H9 (cell line): Measurements from ENCODE around the gene RDH12. TPM values are rescaled to one million over a fixed set of nuclear protein-coding genes. Genes with fewer than 3 reads are reported as not detected.

Experiments
- DNase-seq: peaks from one replicate; pipeline ENCODE4 v3.0.0-alpha.2; 2017
- H2AFZ ChIP-seq: one replicate; pipeline ENCODE4 v1.6.1; 2013; ENCODE audit warnings: mild to moderate bottlenecking, low read length, control low read depth, moderate library complexity
- H2AK5ac ChIP-seq: 2 replicates; pipeline ENCODE4 v1.6.1; 2013; ENCODE audit warnings: low read length, control low read depth, mixed read lengths; ENCODE audit not compliant: insufficient read length
- H2BK120ac ChIP-seq: one replicate; pipeline ENCODE4 v1.6.1; 2013; ENCODE audit warnings: low read depth, mild to moderate bottlenecking, low read length, control low read depth, inconsistent platforms; ENCODE audit not compliant: poor library complexity, severe bottlenecking
- H2BK12ac ChIP-seq: 2 replicates; pipeline ENCODE4 v1.6.1; 2013; ENCODE audit warnings: low read length, control low read depth, mixed read lengths, low read depth; ENCODE audit not compliant: insufficient read length
- H2BK15ac ChIP-seq: 2 replicates; pipeline ENCODE4 v1.6.1; 2013; ENCODE audit warnings: low read depth, low read length, control low read depth
- H2BK20ac ChIP-seq: one replicate; pipeline ENCODE4 v1.6.1; 2013; ENCODE audit warnings: low read depth, mild to moderate bottlenecking, low read length, control low read depth, inconsistent platforms; ENCODE audit not compliant: poor library complexity, severe bottlenecking
- H2BK5ac ChIP-seq: 2 replicates; pipeline ENCODE4 v1.6.1; 2013; ENCODE audit warnings: low read length, control low read depth, mixed read lengths; ENCODE audit not compliant: insufficient read length
- H3K14ac ChIP-seq: 2 replicates; pipeline ENCODE4 v1.6.1; 2013; ENCODE audit warnings: low read length, control low read depth; ENCODE audit not compliant: insufficient read depth
- H3K18ac ChIP-seq: 2 replicates; pipeline ENCODE4 v1.6.1; 2013; ENCODE audit warnings: low read depth, mild to moderate bottlenecking, mixed read lengths, low read length, control low read depth; ENCODE audit not compliant: insufficient read length
- H3K23ac ChIP-seq: 2 replicates; pipeline ENCODE4 v1.6.1; 2013; ENCODE audit warnings: low read length, control low read depth, mixed read lengths, low read depth; ENCODE audit not compliant: insufficient read length
- H3K23me2 ChIP-seq: 2 replicates; pipeline ENCODE4 v1.6.1; 2013; ENCODE audit warnings: low read depth, mild to moderate bottlenecking, mixed read lengths, low read length, control low read depth; ENCODE audit not compliant: insufficient read length, poor library complexity, severe bottlenecking
- H3K27ac ChIP-seq: 2 replicates; pipeline ENCODE4 v1.5.1; 2013; ENCODE audit warnings: low read length, control low read depth, mixed read lengths, low read depth; ENCODE audit not compliant: insufficient read length
- H3K27me3 ChIP-seq: 2 replicates; pipeline ENCODE4 v1.6.1; 2013; ENCODE audit warnings: low read length, control low read depth, inconsistent platforms; ENCODE audit not compliant: insufficient read depth
- H3K4ac ChIP-seq: 2 replicates; pipeline ENCODE4 v1.6.1; 2013; ENCODE audit warnings: low read depth, mild to moderate bottlenecking, control low read depth, inconsistent platforms, low read length, moderate library complexity
- H3K4me1 ChIP-seq: 2 replicates; pipeline ENCODE4 v1.6.1; 2013; ENCODE audit warnings: low read length, control low read depth, inconsistent platforms; ENCODE audit not compliant: insufficient read depth
- H3K4me2 ChIP-seq: 2 replicates; pipeline ENCODE4 v1.6.1; 2013; ENCODE audit warnings: low read length, control low read depth, mixed read lengths; ENCODE audit not compliant: insufficient read length, insufficient read depth
- H3K56ac ChIP-seq: 2 replicates; pipeline ENCODE4 v1.6.1; 2013; ENCODE audit warnings: low read depth, mild to moderate bottlenecking, mixed read lengths, low read length, control low read depth; ENCODE audit not compliant: insufficient read length
- H3K79me1 ChIP-seq: 2 replicates; pipeline ENCODE4 v1.6.1; 2013; ENCODE audit warnings: low read depth, mild to moderate bottlenecking, moderate library complexity, low read length, control low read depth, inconsistent platforms; ENCODE audit not compliant: insufficient read depth, poor library complexity, severe bottlenecking
- H3K79me2 ChIP-seq: 2 replicates; pipeline ENCODE4 v1.6.1; 2013; ENCODE audit warnings: low read length, control low read depth, inconsistent platforms; ENCODE audit not compliant: insufficient read depth
- H3K9ac ChIP-seq: 2 replicates; pipeline ENCODE4 v1.6.1; 2013; ENCODE audit warnings: low read length, control low read depth, mixed read lengths; ENCODE audit not compliant: insufficient read length; ENCODE audit errors: extremely low read depth
- H3K9me3 ChIP-seq: one replicate; pipeline ENCODE4 v1.6.1; 2013; ENCODE audit warnings: low read depth, low read length, inconsistent platforms; ENCODE audit not compliant: control insufficient read depth
- H3T11ph ChIP-seq: one replicate; pipeline ENCODE4 v1.6.1; 2013; ENCODE audit warnings: mild to moderate bottlenecking, low read length, control low read depth, inconsistent platforms
- H4K20me1 ChIP-seq: one replicate; pipeline ENCODE4 v1.6.1; 2013; ENCODE audit not compliant: control insufficient read depth, insufficient read length, insufficient read depth
- H4K5ac ChIP-seq: 2 replicates; pipeline ENCODE4 v1.6.1; 2013; ENCODE audit warnings: low read depth, mild to moderate bottlenecking, mixed read lengths, low read length, control low read depth; ENCODE audit not compliant: insufficient read length
- H4K8ac ChIP-seq: replicated peaks from 2 replicates; pipeline ENCODE4 v1.6.1; 2013; ENCODE audit warnings: low read length, control low read depth, mixed read lengths, low read depth; ENCODE audit not compliant: insufficient read length
- H4K91ac ChIP-seq: 2 replicates; pipeline ENCODE4 v1.6.1; 2013; ENCODE audit warnings: low read depth, mild to moderate bottlenecking, moderate library complexity, mixed read lengths, low read length, control low read depth; ENCODE audit not compliant: insufficient read length
- H3K27ac Mint-ChIP-seq, 3 experiments: 2 replicates in 2 of 3; 3 replicates in 1 of 3; pipeline ENCODE4 v1.8.0; 2020 to 2021; ENCODE audit warnings: mixed read lengths in 3 of 3, mild to moderate bottlenecking in 1 of 3, moderate library complexity in 1 of 3
- H3K27me3 Mint-ChIP-seq: 2 replicates; pipeline ENCODE4 v1.8.0; 2021; ENCODE audit warnings: low read depth, mild to moderate bottlenecking, moderate library complexity, mixed read lengths
- H3K36me3 Mint-ChIP-seq, 3 experiments: 2 replicates in 2 of 3; 3 replicates in 1 of 3; pipeline ENCODE4 v1.8.0; 2020 to 2021; ENCODE audit warnings: low read depth in 3 of 3, mixed read lengths in 3 of 3; ENCODE audit not compliant: insufficient read depth in 1 of 3
- H3K4me1 Mint-ChIP-seq, 2 experiments: 2 replicates each; pipeline ENCODE4 v1.8.0; 2020; ENCODE audit warnings: mixed read lengths in 2 of 2
- H3K4me3 Mint-ChIP-seq, 2 experiments: 2 replicates in 1 of 2; 3 replicates in 1 of 2; pipeline ENCODE4 v1.8.0; 2020 to 2021; ENCODE audit warnings: mild to moderate bottlenecking in 2 of 2, mixed read lengths in 2 of 2, moderate library complexity in 1 of 2
- H3K9me3 Mint-ChIP-seq, 2 experiments: 2 replicates in 1 of 2; 3 replicates in 1 of 2; pipeline ENCODE4 v1.8.0; 2020; ENCODE audit warnings: mild to moderate bottlenecking in 2 of 2, mixed read lengths in 2 of 2, moderate library complexity in 1 of 2
- CTCF ChIP-seq: fragments of 200-600 bp; sonication (generic); conservative IDR thresholded peaks from 3 replicates; pipeline ENCODE4 v1.8.0; 2021; ENCODE audit warnings: antibody characterized with exemption, mild to moderate bottlenecking
- WGBS: extraction: QIAGEN DNeasy Blood & Tissue Kit; methylation state at CpG from one replicate; pipeline ENCODE4 v1.1.7; 2013; ENCODE audit warnings: missing lambda C conversion rate, low lambda C conversion rate, mixed read lengths; ENCODE audit not compliant: insufficient read length; ENCODE audit errors: extremely low coverage; 5-methylcytosine and 5-hydroxymethylcytosine counted together
- total RNA-seq: library from RNA; stranded (reverse); gene quantifications from 2 replicates; pipeline ENCODE4 v1.2.1, GENCODE V29; 2021

RDH12 gene
- total RNA-seq, 1 experiment from 2014 or later, result 0.74 TPM

- no peak overlapping the region for H3K18ac ChIP-seq
These were observed 33.0 kb downstream of the RDH12 start for GRCh38 chr14:67734675-67735074.

More at GRCh38 chr14:67734675-67735074, 33.0 kb downstream of the RDH12 start:
- Histone ChIP-seq H2BK15ac (no peak overlapping the region), H4K20me1 (no peaks in the 10 kb centered on the region), H2BK5ac (no peak overlapping the region), H2BK20ac (no peak overlapping the region), H4K5ac (no peak overlapping the region), H3K79me2 (no peaks in the 10 kb centered on the region), H3K27me3 (no peaks in the 10 kb centered on the region), H3K23ac (no peak overlapping the region), H2AFZ (no peak overlapping the region), H3K79me1 (no peaks in the 10 kb centered on the region), H3K4me2 (no peak overlapping the region), H3K23me2 (no peaks in the 10 kb centered on the region), H3K14ac (no peak overlapping the region), H3K9me3 (no peaks in the 10 kb centered on the region), H3T11ph (no peak overlapping the region), H2BK120ac (no peak overlapping the region), H3K4me1 (no peaks in the 10 kb centered on the region), H3K27ac (no peak overlapping the region), H4K8ac (no peak overlapping the region), H3K4ac (no peak overlapping the region), H2AK5ac (no peak overlapping the region), H3K56ac (no peak overlapping the region), H4K91ac (no peak overlapping the region), H3K9ac (no peak overlapping the region), H2BK12ac (no peak overlapping the region)
- Mint-ChIP-seq H3K4me1 (peaks cover 4% of the 10 kb centered on the region in 2 experiments), H3K9me3 (no peaks in the 10 kb centered on the region), H3K27ac (no peak overlapping the region), H3K27me3 (no peaks in the 10 kb centered on the region), H3K36me3 (no peaks in the 10 kb centered on the region; a peak in 1 of 7 replicates), H3K4me3 (no peak overlapping the region)
- peak; percentile 49 for DNase-seq
- TF ChIP-seq CTCF, result peak; percentile 50
- WGBS, result no CpG with 5 or more reads among the region's 3 CpGs
